Endothelial cell of umbilical vein (primary cell): ENCODE data around the gene FRY. TPM values are rescaled to one million over a fixed set of nuclear protein-coding genes. Genes with fewer than 3 reads are reported as not detected.

Experiments
- BruUV-seq: library from RNA; stranded (reverse); fragments of 400-500 nt; replicated peaks from 2 replicates; lab custom pipeline; 2021; lab: Mats Ljungman, UMichigan
- CTCF ChIA-PET: fragments of 300-600, 350-600 bp; sonication (Branson Sonifier 250); formaldehyde crosslinking; loops from one replicate; lab custom pipeline; 2021; ENCODE audit warnings: antibody characterized with exemption, inconsistent platforms; lab: Charles Lee
- POLR2A ChIA-PET: fragments of 300-600, 350-600 bp; sonication (Branson Sonifier 250); formaldehyde crosslinking; loops from one replicate; lab custom pipeline; 2021; ENCODE audit warnings: antibody characterized with exemption, inconsistent platforms; lab: Charles Lee
- DNase-seq: peaks from one replicate; pipeline ENCODE4 v3.0.0-alpha.2; 2011; ENCODE audit warnings: low read depth, low spot score
- FAIRE-seq: peaks from 2 replicates; lab custom pipeline; 2011; peaks lifted over from hg19 to GRCh38; lab: Jason Lieb, UNC
- H2AFZ ChIP-seq: 2 replicates; pipeline ENCODE4 v1.6.0; 2012; ENCODE audit warnings: low read depth, low read length, control low read depth, inconsistent platforms
- H3K27ac ChIP-seq: 2 replicates; pipeline ENCODE4 v1.5.1; 2011; ENCODE audit warnings: low read depth, mild to moderate bottlenecking, control low read depth, low read length, moderate library complexity; ENCODE audit not compliant: insufficient read depth
- H3K27me3 ChIP-seq, 2 experiments: 2 replicates each; pipeline versions ENCODE4 v1.6.0 to v1.6.1; 2011; ENCODE audit warnings: low read length in 2 of 2, mixed read lengths in 1 of 2; ENCODE audit not compliant: control insufficient read depth in 2 of 2, insufficient read depth in 2 of 2
- H3K36me3 ChIP-seq, 2 experiments: 2 replicates in 1 of 2; 3 replicates in 1 of 2; pipeline ENCODE4 v1.5.1; 2011; ENCODE audit warnings: low read length in 2 of 2, mild to moderate bottlenecking in 1 of 2, moderate library complexity in 1 of 2; ENCODE audit not compliant: control insufficient read depth in 2 of 2, insufficient read depth in 2 of 2; ENCODE audit errors: extremely low read depth in 1 of 2
- H3K4me1 ChIP-seq: 3 replicates; pipeline ENCODE4 v1.5.1; 2011; ENCODE audit warnings: mild to moderate bottlenecking, low read length; ENCODE audit not compliant: control insufficient read depth, insufficient read depth; ENCODE audit errors: extremely low read depth
- H3K4me2 ChIP-seq: 2 replicates; pipeline ENCODE4 v1.6.1; 2011; ENCODE audit warnings: low read length, control low read depth, mixed read lengths; ENCODE audit not compliant: insufficient read depth
- H3K4me3 ChIP-seq, 3 experiments: fragments of 200-600 bp in 1 of 3; sonication (generic), shearing (Covaris generic) in 1 of 3; replicated peaks in 1 of 3; 2 replicates each; pipeline ENCODE4 v1.5.1; 2011 to 2016; ENCODE audit warnings: control low read depth in 3 of 3, low read length in 3 of 3, mild to moderate bottlenecking in 2 of 3, inconsistent platforms in 1 of 3, low read depth in 1 of 3, moderate library complexity in 1 of 3; ENCODE audit not compliant: insufficient read depth in 1 of 3
- H3K79me2 ChIP-seq: 2 replicates; pipeline ENCODE4 v1.6.0; 2012; ENCODE audit warnings: low read length, inconsistent platforms; ENCODE audit not compliant: control insufficient read depth, insufficient read depth
- H3K9ac ChIP-seq: replicated peaks from 2 replicates; pipeline ENCODE3; 2011; ENCODE audit warnings: low read length, control low read depth; ENCODE audit not compliant: insufficient read depth; ENCODE audit errors: extremely low read depth
- H3K9me1 ChIP-seq: replicated peaks from 3 replicates; pipeline ENCODE4 v1.6.0; 2011; ENCODE audit warnings: mild to moderate bottlenecking, low read length; ENCODE audit not compliant: control insufficient read depth, insufficient read depth; ENCODE audit errors: extremely low read depth
- H3K9me3 ChIP-seq: replicated peaks from 2 replicates; pipeline ENCODE4 v1.5.1; 2012; ENCODE audit warnings: low read length, inconsistent platforms; ENCODE audit not compliant: control insufficient read depth, insufficient read depth
- H4K20me1 ChIP-seq: replicated peaks from 2 replicates; pipeline ENCODE3; 2011; ENCODE audit warnings: mild to moderate bottlenecking, low read length; ENCODE audit not compliant: control insufficient read depth, insufficient read depth; ENCODE audit errors: extremely low read depth
- CTCF ChIP-seq, 2 donors: IDR thresholded peaks; 1 replicate in 1 of 2; 2 replicates in 1 of 2; pipeline ENCODE4 v1.5.1; 2011; ENCODE audit warnings: low read length in 2 of 2, mild to moderate bottlenecking in 2 of 2, moderate library complexity in 2 of 2, control low read depth in 1 of 2, inconsistent platforms in 1 of 2, low read depth in 1 of 2; ENCODE audit not compliant: insufficient read depth in 1 of 2; ENCODE audit errors: extremely low read depth in 1 of 2
- EZH2 ChIP-seq: IDR thresholded peaks from 2 replicates; pipeline ENCODE4 v1.6.1; 2012; ENCODE audit warnings: borderline replicate concordance, low read depth, mild to moderate bottlenecking, moderate library complexity, low read length, inconsistent platforms; ENCODE audit not compliant: severe bottlenecking
- FOS ChIP-seq: IDR thresholded peaks from 2 replicates; pipeline ENCODE4 v1.6.1; 2011; ENCODE audit warnings: mild to moderate bottlenecking, low read length, moderate library complexity, borderline replicate concordance; ENCODE audit not compliant: insufficient read depth
- GATA2 ChIP-seq: IDR thresholded peaks from 2 replicates; pipeline ENCODE4 v1.7.0; 2011; ENCODE audit warnings: low read depth, mild to moderate bottlenecking, moderate library complexity, mixed read lengths, low read length; ENCODE audit not compliant: insufficient read length, insufficient read depth
- JUN ChIP-seq: IDR thresholded peaks from 2 replicates; pipeline ENCODE4 v1.6.1; 2011; ENCODE audit warnings: borderline replicate concordance, low read depth; ENCODE audit not compliant: insufficient read length, insufficient read depth
- MAX ChIP-seq: IDR thresholded peaks from 2 replicates; pipeline ENCODE4 v1.6.1; 2011; ENCODE audit not compliant: insufficient read depth, insufficient read length
- MYC ChIP-seq: IDR thresholded peaks from one replicate; pipeline ENCODE4 v1.6.1; 2011; ENCODE audit warnings: mild to moderate bottlenecking, low read depth, low read length
- POLR2A ChIP-seq: IDR thresholded peaks from 2 replicates; pipeline ENCODE4 v1.6.1; 2012; ENCODE audit warnings: low read depth, mild to moderate bottlenecking, control low read depth, low read length
- POLR2AphosphoS5 ChIP-seq: IDR thresholded peaks from 2 replicates; pipeline ENCODE4 v1.6.1; 2012; ENCODE audit warnings: low read depth, mild to moderate bottlenecking, control low read depth, low read length, moderate library complexity; ENCODE audit not compliant: insufficient read depth
- dilution Hi-C: fragments of 300-500 bp; cut with MboI; formaldehyde crosslinking; loops from one replicate; pipeline ENCODE4 v1.15.0; 2019; ENCODE audit warnings: low sequenced_read_pairs; ENCODE audit not compliant: extremely low pct_ligation_motif_present
- intact Hi-C: fragments of 100-400 bp; cut with micrococcal nuclease; formaldehyde crosslinking; loops from one replicate; pipeline ENCODE4 v1.10.0; 2022
- polyA plus RNA-seq, 4 experiments: library from polyadenylated mRNA; depleted of rRNA in 3 of 4; stranded (reverse) in 3 of 4; unstranded in 1 of 4; fragments of >200 nt; gene quantifications; 2 replicates each; pipeline versions ENCODE4 v1.2.1 to v1.2.3, GENCODE V29; 2011 to 2012; ENCODE audit warnings: missing spikeins in 1 of 4
- total RNA-seq: library from RNA; stranded (reverse); gene quantifications from 2 replicates; pipeline ENCODE4 v1.2.3, GENCODE V29; 2021

FRY gene
- total and polyA plus RNA-seq, 2 donors (not counting 3 experiments of a cell fraction or from before 2014, with no cell fraction given): 57.3 to 75.8 TPM

- Histone ChIP-seq H2AFZ (no peak overlapping the region), H3K36me3 (no peaks in the 10 kb centered on the region), H3K9me3 (no peaks in the 10 kb centered on the region), H3K4me1 (no peaks in the 10 kb centered on the region), H3K4me3 (no peak overlapping the region), H3K9ac (no peak overlapping the region), H3K4me2 (no peak overlapping the region), H3K9me1 (no peaks in the 10 kb centered on the region), H3K27me3 (no peaks in the 10 kb centered on the region), H4K20me1 (no peaks in the 10 kb centered on the region), H3K79me2 (no peaks in the 10 kb centered on the region), H3K27ac (no peak overlapping the region)
- TF ChIP-seq CTCF (IDR thresholded peaks at IDR 0.05; ENCODE audit: extremely low read depth in 1 of 2, insufficient read depth in 1 of 2, low read depth in 1 of 2, low read length in 2 of 2) (no peak), MYC (no peak), JUN (no peak), MAX (no peak), POLR2A (no peak), EZH2 (no peak), FOS (no peak), GATA2 (no peak), POLR2AphosphoS5 (no peak)
- DNase-seq (no peak), FAIRE-seq (no peak)
- no TSS peak for BruUV-seq
- CTCF ChIA-PET: no interaction called here
- intact Hi-C loops (no loop called here), dilution Hi-C loops (no loop called here)
- POLR2A ChIA-PET: no interaction called here
Observed at GRCh38 chr13:32121316-32121715, 89.7 kb downstream of the FRY start.
